ENCODE data around the gene LIMS1.

Gene LIMS1

GRCh38 chr2:108627911-108628567 is 93.8 kb downstream of the LIMS1 start:
- TF ChIP-seq CTCF (IDR thresholded peaks at IDR 0.05; ENCODE audit: low read depth, low read length), result no peak
- H3K4me3 ChIP-seq (ENCODE audit: low read depth, low read length), result no peak overlapping the region

GRCh38 chr2:108628936-108629335 is 94.7 kb downstream of the LIMS1 start:
- TF ChIP-seq CTCF (IDR thresholded peaks at IDR 0.05; ENCODE audit: low read depth, low read length), result no peak
- no peak overlapping the region for H3K4me3 ChIP-seq (ENCODE audit: low read depth, low read length)

GRCh38 chr2:108629417-108629816 is 95.1 kb downstream of the LIMS1 start:
- no peak for TF ChIP-seq CTCF (IDR thresholded peaks at IDR 0.05; ENCODE audit: low read depth, low read length)

GRCh38 chr2:108630567-108631405 is 96.5 kb downstream of the LIMS1 start:
- no peak overlapping the region for H3K4me3 ChIP-seq (ENCODE audit: low read depth, low read length)
- no peak for TF ChIP-seq CTCF (IDR thresholded peaks at IDR 0.05; ENCODE audit: low read depth, low read length)

More at GRCh38 chr2:108629417-108629816, 95.1 kb downstream of the LIMS1 start:
- H3K4me3 ChIP-seq (ENCODE audit: low read depth, low read length), result no peak overlapping the region

- no peak overlapping the region for H3K4me3 ChIP-seq (ENCODE audit: low read depth, low read length)
- TF ChIP-seq CTCF (IDR thresholded peaks at IDR 0.05; ENCODE audit: low read depth, low read length), result no peak
Measured at GRCh38 chr2:108632332-108633160, 98.3 kb downstream of the LIMS1 start.

GRCh38 chr2:108633409-108633808 is 99.1 kb downstream of the LIMS1 start:
- TF ChIP-seq CTCF (IDR thresholded peaks at IDR 0.05; ENCODE audit: low read depth, low read length), result no peak
- H3K4me3 ChIP-seq (ENCODE audit: low read depth, low read length), result no peak overlapping the region
